Natural killer cell treated with Interleukin-12 subunit alpha and Interleukin-12 subunit beta and Interleukin-15 and Interleukin-18, amount 100 ng/mL, for 72 hours (primary cell): ENCODE results near the gene GNG2. TPM values are rescaled to one million over a fixed set of nuclear protein-coding genes. Genes with fewer than 3 reads are reported as not detected.

Experiments used
- ATAC-seq, 2 donors: fragments of 150-1000 bp; cut with Tn5 transposase in 1 of 2; sonication (Bioruptor Pico), chemical (Tn5 transposase) in 1 of 2; 2 replicates each; pipeline ENCODE4 v1.10.0; 2021
- DNase-seq: peaks from one replicate; pipeline ENCODE4 v3.0.0; 2022; ENCODE audit warnings: low spot score
- H3K27ac Mint-ChIP-seq, 2 donors: 1 replicate in 1 of 2; 2 replicates in 1 of 2; pipeline ENCODE4 v1.8.0; 2022; ENCODE audit warnings: mixed read lengths in 2 of 2, mild to moderate bottlenecking in 1 of 2, moderate library complexity in 1 of 2
- H3K27me3 Mint-ChIP-seq, 2 donors: 1 replicate in 1 of 2; 2 replicates in 1 of 2; pipeline ENCODE4 v1.8.0; 2022; ENCODE audit warnings: mixed read lengths in 2 of 2
- H3K36me3 Mint-ChIP-seq: one replicate; pipeline ENCODE4 v1.8.0; 2022; ENCODE audit warnings: mixed read lengths
- H3K4me1 Mint-ChIP-seq, 2 donors: 1 replicate in 1 of 2; 2 replicates in 1 of 2; pipeline ENCODE4 v1.8.0; 2022; ENCODE audit warnings: low read depth in 2 of 2, mixed read lengths in 2 of 2, mild to moderate bottlenecking in 1 of 2
- H3K4me3 Mint-ChIP-seq: one replicate; pipeline ENCODE4 v1.8.0; 2022; ENCODE audit warnings: mixed read lengths
- H3K9me3 Mint-ChIP-seq: 2 replicates; pipeline ENCODE4 v1.8.0; 2022; ENCODE audit warnings: mixed read lengths
- total RNA-seq, 2 donors: library from RNA; stranded (reverse); gene quantifications; one replicate each; pipeline ENCODE4 v1.2.3, GENCODE V29; 2022

GNG2 gene
- total RNA-seq, 2 donors from 2014 or later = 293 to 495 TPM

DNA sequence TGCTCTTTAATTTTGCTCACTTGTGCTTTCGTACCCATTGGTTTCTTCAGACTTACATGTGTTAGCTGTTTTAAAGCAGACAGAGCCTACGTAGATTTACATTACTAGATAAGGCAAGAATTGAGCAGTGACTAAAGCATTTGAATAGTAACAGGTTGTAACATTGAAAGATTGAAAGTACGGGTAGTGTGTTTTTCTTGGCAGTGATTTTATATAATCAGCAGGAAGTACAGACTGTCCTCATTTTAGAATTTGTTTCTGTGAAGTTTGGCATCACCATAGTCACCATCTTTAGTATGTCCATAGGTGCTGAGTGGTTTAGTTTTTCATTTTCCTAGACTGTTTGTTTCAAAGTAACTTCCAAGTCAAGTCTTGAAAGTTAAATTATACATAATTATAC is 142.9 kb downstream of the GNG2 start:
- Mint-ChIP-seq H3K4me3 (no peak overlapping the region), H3K27me3 (no peaks in the 10 kb centered on the region), H3K27ac (no peak overlapping the region), H3K9me3 (no peaks in the 10 kb centered on the region), H3K36me3 (peaks cover 38% of the 10 kb centered on the region), H3K4me1 (no peaks in the 10 kb centered on the region)
- ATAC-seq = no peak
- no peak for DNase-seq

- DNase-seq (no peak), ATAC-seq (no peak)
- Mint-ChIP-seq H3K36me3 (peaks cover 52% of the 10 kb centered on the region), H3K27ac (no peak overlapping the region), H3K4me3 (no peak overlapping the region), H3K4me1 (no peaks in the 10 kb centered on the region), H3K27me3 (no peaks in the 10 kb centered on the region), H3K9me3 (no peaks in the 10 kb centered on the region)
Measured at GRCh38 chr14:52005625-52006024, 145.2 kb downstream of the GNG2 start.

GRCh38 chr14:52006361-52006760 is 145.9 kb downstream of the GNG2 start:
- Mint-ChIP-seq H3K9me3 (no peaks in the 10 kb centered on the region), H3K36me3 (peaks cover 55% of the 10 kb centered on the region), H3K27ac (no peak overlapping the region), H3K4me3 (no peak overlapping the region), H3K4me1 (no peaks in the 10 kb centered on the region), H3K27me3 (no peaks in the 10 kb centered on the region)
- DNase-seq = no peak
- no peak for ATAC-seq

DNA sequence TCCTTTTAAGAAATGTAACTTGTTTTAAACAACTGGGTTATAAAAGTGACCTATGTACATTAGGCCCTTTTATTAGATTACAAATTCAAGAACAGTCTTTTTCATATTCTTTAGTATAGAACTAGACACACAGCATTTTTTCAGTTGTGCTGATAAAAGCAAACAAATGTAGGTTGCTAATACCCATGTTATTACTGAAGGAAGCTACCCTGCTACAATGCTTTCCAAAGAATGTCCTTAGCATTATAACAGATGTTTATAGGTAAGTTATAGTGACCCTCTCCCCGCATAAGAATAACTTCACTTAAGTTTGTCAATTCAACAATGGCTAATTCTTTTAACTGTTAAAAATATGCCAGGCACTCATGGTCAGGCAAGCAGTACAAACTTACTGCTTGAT is 146.8 kb downstream of the GNG2 start:
- H3K4me3 Mint-ChIP-seq = no peak overlapping the region
- ATAC-seq (no peak), DNase-seq (no peak)
- H3K9me3 Mint-ChIP-seq = no peaks in the 10 kb centered on the region
- no peaks in the 10 kb centered on the region for H3K4me1 Mint-ChIP-seq
- no peaks in the 10 kb centered on the region for H3K27me3 Mint-ChIP-seq
- peaks cover 55% of the 10 kb centered on the region for H3K36me3 Mint-ChIP-seq
- peak overlapping the region in 1 of 2 donors; percentile 49 for H3K27ac Mint-ChIP-seq

- Mint-ChIP-seq H3K4me3 (no peak overlapping the region), H3K27ac (peak overlapping the region in 1 of 2 donors; percentile 49), H3K36me3 (peaks cover 53% of the 10 kb centered on the region), H3K4me1 (no peaks in the 10 kb centered on the region), H3K27me3 (no peaks in the 10 kb centered on the region), H3K9me3 (no peaks in the 10 kb centered on the region)
- ATAC-seq = no peak
- DNase-seq = no peak
Measured at GRCh38 chr14:52007637-52008036, 147.2 kb downstream of the GNG2 start.

DNA sequence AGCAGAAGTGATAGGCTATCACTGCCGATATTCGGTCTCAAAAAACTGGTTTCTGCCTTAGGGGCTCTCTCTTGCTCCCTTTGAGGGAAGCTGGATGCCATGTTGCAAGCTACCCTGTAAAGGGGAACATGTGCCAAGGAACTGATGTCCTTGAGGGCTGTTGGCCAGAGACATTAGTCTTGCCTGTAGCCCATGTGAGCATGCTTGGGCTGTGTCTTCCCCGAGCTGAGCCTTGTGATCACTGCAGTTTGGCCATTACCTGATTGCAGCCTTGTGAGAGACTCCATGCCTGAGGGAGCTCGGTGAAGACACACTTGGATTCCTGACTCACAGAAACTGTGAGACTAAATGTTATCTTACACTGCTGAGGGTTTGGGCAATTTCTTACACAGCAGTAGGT is 147.7 kb downstream of the GNG2 start:
- H3K4me3 Mint-ChIP-seq = no peak overlapping the region
- peaks cover 53% of the 10 kb centered on the region for H3K36me3 Mint-ChIP-seq
- DNase-seq (no peak), ATAC-seq (no peak)
- no peaks in the 10 kb centered on the region for H3K4me1 Mint-ChIP-seq
- H3K9me3 Mint-ChIP-seq = no peaks in the 10 kb centered on the region
- no peaks in the 10 kb centered on the region for H3K27me3 Mint-ChIP-seq
- no peak overlapping the region for H3K27ac Mint-ChIP-seq

- Mint-ChIP-seq H3K27ac (no peak overlapping the region), H3K36me3 (peaks cover 44% of the 10 kb centered on the region), H3K4me3 (no peak overlapping the region), H3K4me1 (no peaks in the 10 kb centered on the region), H3K27me3 (no peaks in the 10 kb centered on the region), H3K9me3 (no peaks in the 10 kb centered on the region)
- DNase-seq = no peak
- ATAC-seq = no peak
Measured at GRCh38 chr14:52010173-52010693, 149.8 kb downstream of the GNG2 start.

- Mint-ChIP-seq H3K4me1 (peaks cover 0 to 1% of the 10 kb centered on the region in 2 donors), H3K27me3 (peaks cover 3 to 4% of the 10 kb centered on the region in 2 donors), H3K4me3 (no peak overlapping the region), H3K9me3 (no peaks in the 10 kb centered on the region), H3K36me3 (peaks cover 32% of the 10 kb centered on the region), H3K27ac (no peak overlapping the region)
- DNase-seq (no peak), ATAC-seq (no peak)
Measured at GRCh38 chr14:52011523-52011922, 151.1 kb downstream of the GNG2 start.

- H3K36me3 Mint-ChIP-seq = peaks cover 27% of the 10 kb centered on the region
- ATAC-seq = no peak
- H3K27ac Mint-ChIP-seq = no peak overlapping the region
- H3K4me3 Mint-ChIP-seq = no peak overlapping the region
- no peaks in the 10 kb centered on the region for H3K9me3 Mint-ChIP-seq
- H3K27me3 Mint-ChIP-seq = peaks cover 10 to 13% of the 10 kb centered on the region in 2 donors
- peaks cover 0 to 3% of the 10 kb centered on the region in 2 donors for H3K4me1 Mint-ChIP-seq
- DNase-seq = no peak
Measured at GRCh38 chr14:52012635-52013034, 152.2 kb downstream of the GNG2 start.

GRCh38 chr14:52013984-52014600 is 153.7 kb downstream of the GNG2 start:
- H3K4me1 Mint-ChIP-seq = peaks cover 0 to 3% of the 10 kb centered on the region in 2 donors

GRCh38 chr14:52014601-52015267 is 154.3 kb downstream of the GNG2 start:
- Mint-ChIP-seq H3K4me1 (peaks cover 0 to 3% of the 10 kb centered on the region in 2 donors), H3K27me3 (peaks cover 10 to 13% of the 10 kb centered on the region in 2 donors), H3K27ac (no peak overlapping the region), H3K9me3 (no peaks in the 10 kb centered on the region), H3K36me3 (peaks cover 11% of the 10 kb centered on the region), H3K4me3 (no peak overlapping the region)
- no peak for ATAC-seq
- no peak for DNase-seq

More at GRCh38 chr14:52013984-52014600, 153.7 kb downstream of the GNG2 start:
- peaks cover 15% of the 10 kb centered on the region for H3K36me3 Mint-ChIP-seq
- H3K27ac Mint-ChIP-seq = no peak overlapping the region
- peaks cover 10 to 13% of the 10 kb centered on the region in 2 donors for H3K27me3 Mint-ChIP-seq
- DNase-seq (no peak), ATAC-seq (peak in 1 of 2 donors; percentile 31)
- no peak overlapping the region for H3K4me3 Mint-ChIP-seq
- H3K9me3 Mint-ChIP-seq = no peaks in the 10 kb centered on the region

DNA sequence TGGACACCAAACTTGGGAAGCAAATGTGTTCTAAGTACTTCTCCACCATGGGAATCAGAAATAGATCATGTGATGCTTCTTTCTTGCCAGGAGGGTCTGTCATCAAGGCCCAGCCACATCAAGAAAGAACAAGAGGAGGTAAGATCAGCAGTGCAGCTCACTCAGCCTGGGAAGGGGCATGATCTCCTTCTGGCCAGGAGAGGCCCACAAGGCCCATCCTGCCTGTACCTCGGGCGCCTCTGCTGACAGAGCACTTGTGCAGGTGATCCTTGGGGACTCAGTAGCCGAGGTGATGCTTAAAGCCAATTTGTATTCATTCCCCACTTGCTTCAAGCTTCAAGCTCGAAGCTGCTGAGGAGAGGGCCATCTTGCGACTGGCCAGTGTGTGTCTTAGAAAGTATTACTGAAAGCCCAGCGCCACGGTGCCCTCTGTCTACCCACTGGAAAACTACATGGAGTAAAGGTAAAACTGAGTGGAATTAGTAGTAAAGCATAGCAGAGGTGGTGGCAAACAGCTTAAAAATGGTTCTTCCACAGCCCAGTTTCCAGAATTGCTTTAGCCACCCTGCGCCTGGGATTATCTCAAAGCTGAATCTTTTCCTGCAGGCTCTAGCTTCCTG is 155.1 kb downstream of the GNG2 start:
- Mint-ChIP-seq H3K27ac (no peak overlapping the region), H3K9me3 (no peaks in the 10 kb centered on the region), H3K36me3 (peaks cover 8% of the 10 kb centered on the region), H3K4me3 (no peak overlapping the region), H3K4me1 (peaks cover 0 to 6% of the 10 kb centered on the region in 2 donors), H3K27me3 (peaks cover 10 to 13% of the 10 kb centered on the region in 2 donors)
- ATAC-seq = peak in 1 of 2 donors; percentile 22
- DNase-seq = no peak

DNA sequence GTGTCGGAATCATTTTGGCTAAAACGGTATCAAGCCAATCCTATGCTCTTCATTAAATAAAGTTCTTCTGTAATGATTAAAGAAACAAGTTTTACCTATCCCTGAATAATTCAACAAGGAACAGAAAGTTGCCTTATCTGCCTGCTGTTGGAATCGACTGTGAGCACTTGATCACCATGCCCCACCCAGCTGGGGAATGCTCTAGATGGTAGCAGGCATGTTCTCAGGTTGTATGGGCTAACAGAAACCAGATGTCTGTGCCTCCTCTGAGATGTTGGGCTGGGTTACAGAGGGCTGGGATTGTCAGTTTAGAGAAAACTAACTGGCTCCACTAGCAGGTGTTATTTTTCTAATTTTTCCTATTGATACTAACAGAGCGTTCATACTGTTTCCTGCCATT is 157.8 kb downstream of the GNG2 start:
- H3K4me1 Mint-ChIP-seq = peaks cover 13 to 24% of the 10 kb centered on the region in 2 donors
- DNase-seq = no peak
- H3K27me3 Mint-ChIP-seq = peaks cover 10 to 13% of the 10 kb centered on the region in 2 donors
- no peaks in the 10 kb centered on the region for H3K36me3 Mint-ChIP-seq
- no peak overlapping the region for H3K4me3 Mint-ChIP-seq
- H3K27ac Mint-ChIP-seq = no peak overlapping the region
- H3K9me3 Mint-ChIP-seq = no peaks in the 10 kb centered on the region
- no peak for ATAC-seq

DNA sequence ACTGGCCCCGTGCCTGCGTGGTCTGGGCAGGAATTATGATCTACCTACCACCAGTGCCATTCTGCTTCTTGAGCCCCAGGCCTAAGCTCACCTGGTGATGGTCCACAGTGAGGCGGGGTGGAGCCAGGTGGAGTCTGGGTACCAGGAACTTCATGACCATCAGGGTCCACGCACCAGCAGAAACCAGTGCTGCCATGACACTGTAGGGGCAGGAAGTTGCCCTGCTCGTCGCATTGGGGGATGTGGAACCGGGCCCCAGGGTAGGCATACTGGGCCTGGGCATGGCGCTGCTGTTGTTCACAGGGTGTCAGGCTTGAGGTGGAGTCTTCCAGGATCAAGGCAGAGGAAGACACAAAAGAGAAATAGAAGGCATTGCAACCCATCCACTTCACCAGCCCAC is 158.6 kb downstream of the GNG2 start:
- Mint-ChIP-seq H3K9me3 (no peaks in the 10 kb centered on the region), H3K36me3 (no peaks in the 10 kb centered on the region), H3K4me3 (no peak overlapping the region)

More for the DNA sequence above, 158.6 kb downstream of the GNG2 start:
- DNase-seq = no peak
- ATAC-seq = no peak
- Mint-ChIP-seq H3K27ac (no peak overlapping the region), H3K4me1 (peaks cover 13 to 24% of the 10 kb centered on the region in 2 donors), H3K27me3 (peaks cover 10 to 13% of the 10 kb centered on the region in 2 donors)
